HG02870 (cell line): ENCODE data around the gene PARP4.
"Not testable (repeated sequence)": the region's sequence is repeated elsewhere in the genome, so short reads cannot be mapped to it uniquely, and the experiment has no call there.

ENCODE experiments used
- ATAC-seq: cut with Tn5 transposase; IDR thresholded peaks from one replicate; pipeline ENCODE4 v1.9.1; 2021; ENCODE audit warnings: mild to moderate bottlenecking, moderate library complexity; ENCODE audit not compliant: unreplicated experiment

PARP4 gene

GRCh38 chr13:24512197-24512907 lies at the start of gene PARP4:
TSS of gene PARP4 (minus strand) at chr13:24512778. CDS start at chr13:24503776, 9,002 bp downstream.
- ATAC-seq = peak; percentile 52

GRCh38 chr13:24560579-24561187 lies 48.1 kb upstream of the PARP4 start:
- not testable (repeated sequence) for ATAC-seq

GRCh38 chr13:24559431-24560218 lies 47.0 kb upstream of the PARP4 start:
- not testable (repeated sequence) for ATAC-seq

- no peak for ATAC-seq
These were observed 44.5 kb upstream of the PARP4 start for GRCh38 chr13:24557081-24557480.

GRCh38 chr13:24553892-24554291 lies 41.3 kb upstream of the PARP4 start:
- ATAC-seq = not testable (repeated sequence)

- not testable (repeated sequence) for ATAC-seq
These were observed 29.1 kb upstream of the PARP4 start for GRCh38 chr13:24541476-24542352.

GRCh38 chr13:24541127-24541475 lies 28.5 kb upstream of the PARP4 start:
- no peak for ATAC-seq

GRCh38 chr13:24540236-24541126 lies 27.9 kb upstream of the PARP4 start:
- ATAC-seq = no peak

- ATAC-seq = no peak
These were observed 27.1 kb upstream of the PARP4 start for GRCh38 chr13:24539500-24540165.

- no peak for ATAC-seq
These were observed 16.9 kb upstream of the PARP4 start for GRCh38 chr13:24529478-24529877.

GRCh38 chr13:24528816-24529398 lies 16.3 kb upstream of the PARP4 start:
- no peak for ATAC-seq

GRCh38 chr13:24527266-24527775 lies 14.7 kb upstream of the PARP4 start:
- no peak for ATAC-seq

GRCh38 chr13:24520733-24521132 lies 8.2 kb upstream of the PARP4 start:
- no peak for ATAC-seq

- ATAC-seq = no peak
These were observed 4.3 kb upstream of the PARP4 start for GRCh38 chr13:24516919-24517318.

GRCh38 chr13:24512908-24513213 lies 283 bp upstream of the PARP4 start:
- ATAC-seq = no peak

- ATAC-seq = no peak
These were observed 772 bp downstream of the PARP4 start for GRCh38 chr13:24511816-24512196.

- ATAC-seq = peak; percentile 60
These were observed 1.4 kb downstream of the PARP4 start for GRCh38 chr13:24511019-24511815.

- ATAC-seq = no peak
These were observed 5.8 kb downstream of the PARP4 start for GRCh38 chr13:24506698-24507335.
